GM19463 (cell line): ENCODE results near the gene SLC35G3.
"Not testable (repeated sequence)": the region's sequence is repeated elsewhere in the genome, so short reads cannot be mapped to it uniquely, and the experiment has no call there.

Source experiments
- ATAC-seq: cut with Tn5 transposase; IDR thresholded peaks from one replicate; pipeline ENCODE4 v1.9.1; 2021; ENCODE audit warnings: mild to moderate bottlenecking, moderate library complexity; ENCODE audit not compliant: unreplicated experiment

The SLC35G3 gene

GRCh38 chr17:35212668-35213067 is 18.5 kb upstream of the SLC35G3 start:
- no peak for ATAC-seq

- no peak for ATAC-seq
Measured at GRCh38 chr17:35210741-35211140, 16.5 kb upstream of the SLC35G3 start.

GRCh38 chr17:35202582-35202981 is 8.4 kb upstream of the SLC35G3 start:
- not testable (repeated sequence) for ATAC-seq

DNA sequence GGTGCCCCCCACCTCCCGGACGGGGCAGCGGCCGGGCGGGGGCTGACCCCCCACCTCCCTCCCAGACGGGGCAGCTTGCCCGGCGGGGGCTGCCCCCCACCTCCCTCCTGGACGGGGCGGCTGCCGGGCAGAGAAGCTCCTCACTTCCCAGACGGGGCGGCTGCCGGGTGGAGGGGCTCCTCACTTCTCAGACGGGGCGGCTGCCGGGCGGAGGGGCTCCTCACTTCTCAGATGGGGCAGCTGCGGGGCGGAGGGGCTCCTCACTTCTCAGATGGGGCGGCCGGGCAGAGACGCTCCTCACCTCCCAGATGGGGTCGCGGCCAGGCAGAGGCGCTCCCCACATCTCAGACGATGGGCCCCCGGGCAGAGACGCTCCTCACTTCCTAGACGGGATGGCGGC is 869 bp upstream of the SLC35G3 start:
- ATAC-seq = not testable (repeated sequence)

- no peak for ATAC-seq
Measured at GRCh38 chr17:35192708-35193107, 1.5 kb downstream of the SLC35G3 start.

DNA sequence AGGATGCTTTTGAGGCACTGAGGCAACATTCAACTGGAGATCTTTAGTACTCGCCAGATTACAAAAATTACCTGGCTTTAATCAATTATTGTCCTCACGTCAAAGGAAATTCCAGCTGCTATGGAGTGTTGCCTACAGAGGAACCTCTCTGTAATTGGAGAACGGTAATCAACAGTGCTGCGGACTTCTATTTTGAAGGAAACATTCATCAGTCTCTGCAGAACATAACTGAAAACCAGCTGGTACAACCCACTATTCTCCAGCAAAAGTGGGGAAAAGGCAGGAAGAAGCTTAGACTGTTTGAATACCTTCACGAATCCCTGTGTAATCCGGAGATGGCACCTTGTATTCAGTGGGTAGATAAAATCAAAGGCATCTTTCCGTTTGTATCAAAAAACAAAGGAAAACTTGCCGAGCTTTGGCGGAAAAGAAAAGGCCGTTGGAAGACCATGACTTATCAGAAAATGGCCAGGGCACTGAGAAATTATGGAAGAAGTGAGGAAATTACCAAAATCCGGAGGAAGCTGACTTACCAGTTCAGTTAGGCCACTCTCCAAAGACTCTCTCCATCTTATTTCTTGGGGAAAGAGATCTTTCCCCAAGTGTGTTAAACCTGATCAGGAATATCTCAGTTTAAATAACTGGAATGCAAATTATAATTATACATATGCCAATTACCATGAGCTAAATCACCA is 3.0 kb downstream of the SLC35G3 start:
- no peak for ATAC-seq

GRCh38 chr17:35189291-35189690 is 4.9 kb downstream of the SLC35G3 start:
- no peak for ATAC-seq

DNA sequence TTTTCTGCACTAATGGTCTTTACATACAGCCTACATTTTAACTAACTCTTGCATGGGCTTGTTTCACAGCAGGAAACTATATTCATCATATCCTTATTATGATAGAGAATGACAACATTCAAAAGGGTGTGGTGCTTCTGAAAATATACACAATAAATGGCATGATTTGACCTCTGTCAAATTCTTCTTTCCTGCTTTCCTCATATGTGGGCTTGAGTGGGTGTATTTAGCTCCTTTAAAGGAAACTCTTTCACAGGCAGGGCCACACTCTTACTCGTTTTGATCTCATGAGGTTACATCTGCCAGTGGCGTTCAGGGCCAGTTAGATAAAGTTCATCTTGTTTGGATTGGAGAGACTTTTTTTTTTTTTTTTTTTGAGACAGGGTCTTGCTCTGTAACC is 6.1 kb downstream of the SLC35G3 start:
- no peak for ATAC-seq

GRCh38 chr17:35187481-35187880 is 6.7 kb downstream of the SLC35G3 start:
- ATAC-seq = no peak

DNA sequence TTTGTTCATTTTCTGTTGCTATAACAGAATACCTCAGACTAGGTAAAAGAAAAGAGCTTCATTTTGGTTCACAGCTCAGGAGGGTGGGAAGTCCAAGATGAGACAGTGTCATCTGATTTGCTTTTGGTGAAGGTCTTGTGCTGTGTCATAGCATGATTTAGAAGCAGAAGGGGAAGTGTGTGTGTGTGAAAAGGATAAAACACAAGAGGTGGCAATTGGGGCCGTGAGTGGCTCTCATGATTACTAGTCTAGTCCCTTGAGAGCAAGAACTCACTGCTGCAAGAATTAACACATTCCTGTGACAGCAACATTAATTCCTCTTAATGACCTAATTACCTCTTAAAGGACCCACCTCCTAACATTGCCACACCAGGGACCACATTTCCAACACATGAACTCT is 8.3 kb downstream of the SLC35G3 start:
- ATAC-seq = no peak

DNA sequence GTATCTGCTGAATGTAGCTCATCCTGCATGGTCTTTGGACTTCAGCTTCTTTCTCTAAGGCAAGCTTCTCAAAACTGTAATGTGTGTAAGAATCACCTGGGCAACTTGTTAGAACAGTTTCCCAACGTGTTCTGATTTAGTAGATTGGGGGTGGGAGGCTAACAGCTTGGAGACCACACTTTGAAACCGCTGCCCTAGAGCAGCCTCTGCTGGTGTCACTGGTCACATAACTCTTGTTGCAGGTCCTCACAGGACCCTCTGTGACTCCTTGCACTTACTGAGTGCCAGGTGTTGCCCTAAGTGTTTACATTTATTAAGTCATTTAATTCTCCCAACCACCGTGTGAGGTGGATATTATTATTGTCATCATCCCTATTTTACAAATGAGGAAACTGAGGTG is 9.9 kb downstream of the SLC35G3 start:
- no peak for ATAC-seq

GRCh38 chr17:35183332-35183731 is 10.9 kb downstream of the SLC35G3 start:
- ATAC-seq = no peak

- ATAC-seq = not testable (repeated sequence)
Measured at GRCh38 chr17:35179379-35179778, 14.8 kb downstream of the SLC35G3 start.

- no peak for ATAC-seq
Measured at GRCh38 chr17:35176897-35177296, 17.3 kb downstream of the SLC35G3 start.

GRCh38 chr17:35175638-35176415 is 18.4 kb downstream of the SLC35G3 start:
- no peak for ATAC-seq

GRCh38 chr17:35174835-35175334 is 19.3 kb downstream of the SLC35G3 start:
- no peak for ATAC-seq

- not testable (repeated sequence) for ATAC-seq
Measured at GRCh38 chr17:35172321-35172720, 21.9 kb downstream of the SLC35G3 start.

GRCh38 chr17:35171834-35172233 is 22.4 kb downstream of the SLC35G3 start:
- no peak for ATAC-seq

GRCh38 chr17:35170968-35171771 is 23.0 kb downstream of the SLC35G3 start:
- no peak for ATAC-seq

GRCh38 chr17:35169835-35170363 is 24.3 kb downstream of the SLC35G3 start:
- no peak for ATAC-seq

- no peak for ATAC-seq
Measured at GRCh38 chr17:35167666-35168065, 26.5 kb downstream of the SLC35G3 start.
